GM20431 (cell line): ENCODE measurements around the gene TPST2.

Experiments
- in situ Hi-C: fragments of 300-500 bp; cut with MseI, MboI; formaldehyde crosslinking; loops from one replicate; pipeline ENCODE4 v1.15.0; 2020; ENCODE audit warnings: low sequenced_read_pairs; ENCODE audit not compliant: unreplicated experiment

Gene TPST2

DNA sequence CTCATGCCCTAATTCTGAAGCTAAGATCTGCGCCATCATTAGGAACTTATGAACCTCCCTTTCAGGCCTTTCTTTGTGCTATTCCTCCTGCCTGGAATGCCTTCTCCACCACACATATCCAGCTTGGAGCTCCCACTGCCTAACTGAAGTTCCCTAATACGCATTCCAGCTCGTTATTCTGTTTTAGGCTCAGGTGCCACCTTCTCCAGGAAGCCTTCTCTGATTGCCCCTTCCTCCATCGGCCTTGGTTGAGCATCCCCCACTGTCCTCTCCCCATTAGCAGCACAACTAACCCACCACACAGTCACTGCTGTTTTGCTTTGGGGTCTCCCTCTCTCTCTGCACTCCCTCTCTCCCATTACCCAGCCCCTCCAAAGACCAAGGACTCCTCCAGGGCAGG is 22.7 kb upstream of the TPST2 start:
- in situ Hi-C loops, result no loop called here

- in situ Hi-C loops, result no loop called here
Measured at GRCh38 chr22:26610996-26611395, 21.1 kb upstream of the TPST2 start.

- in situ Hi-C loops, result no loop called here
Measured at GRCh38 chr22:26610072-26610958, 20.4 kb upstream of the TPST2 start.

- in situ Hi-C loops, result no loop called here
Measured at GRCh38 chr22:26609287-26609686, 19.4 kb upstream of the TPST2 start.

GRCh38 chr22:26608129-26608528 is 18.2 kb upstream of the TPST2 start:
- in situ Hi-C loops, result no loop called here

DNA sequence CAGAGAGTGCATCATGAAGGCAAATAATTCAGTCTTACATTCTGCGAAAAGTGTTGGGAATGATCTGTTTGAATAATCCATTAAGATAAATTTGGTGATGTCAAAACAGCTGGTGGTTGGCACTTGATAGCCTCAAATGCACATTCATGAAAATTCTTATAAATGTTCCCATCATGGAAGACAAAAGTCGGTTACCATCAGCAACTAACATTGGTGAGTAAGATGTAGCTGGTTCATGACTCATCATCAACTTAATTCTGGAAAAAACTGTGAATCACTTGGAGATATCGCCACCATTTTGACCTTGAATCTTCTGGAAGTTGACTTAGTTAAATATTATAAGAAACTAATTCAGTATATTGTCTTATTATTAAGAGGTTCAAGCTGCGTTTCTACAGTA is 16.7 kb upstream of the TPST2 start:
- in situ Hi-C loops, result no loop called here

DNA sequence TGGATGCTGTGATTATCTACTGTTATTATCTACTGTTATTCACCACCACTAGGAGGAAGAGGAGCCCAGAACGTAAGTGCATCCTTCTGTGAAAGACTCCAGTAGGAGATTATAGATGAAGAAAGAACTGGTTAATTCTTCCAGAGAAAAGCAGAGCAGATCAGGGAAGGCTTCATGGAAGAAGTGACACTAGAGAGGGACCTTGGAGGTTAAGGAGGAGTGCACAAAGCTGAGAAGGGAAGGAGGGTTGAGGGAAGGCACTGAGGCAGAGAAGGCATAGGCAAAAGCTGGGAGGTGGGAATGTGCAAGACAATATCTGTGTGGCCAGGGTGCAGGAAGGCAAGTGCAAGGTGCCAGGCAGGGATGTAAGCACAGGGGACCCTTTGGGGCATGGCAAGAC is 14.4 kb upstream of the TPST2 start:
- in situ Hi-C loops, result no loop called here

DNA sequence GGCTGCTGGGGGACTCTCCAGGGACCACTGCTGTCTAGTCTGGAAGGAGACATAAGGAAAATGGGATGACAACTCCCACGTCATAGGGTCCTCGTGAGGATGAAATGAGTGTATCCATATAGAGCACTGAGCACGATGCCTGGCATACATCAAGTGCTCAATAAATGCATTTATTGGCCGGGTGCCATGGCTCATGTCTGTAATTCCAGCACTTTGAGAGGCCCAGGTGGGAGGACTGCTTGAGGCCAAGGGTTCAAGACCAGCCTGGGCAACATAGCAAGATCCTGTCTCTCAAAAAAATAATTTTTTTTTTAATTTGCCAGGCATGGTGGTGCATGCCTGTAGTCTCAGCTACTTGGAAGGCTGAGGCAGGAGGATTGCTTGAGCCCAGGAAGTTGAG is 12.2 kb upstream of the TPST2 start:
- in situ Hi-C loops, result no loop called here

- in situ Hi-C loops, result no loop called here
Measured at GRCh38 chr22:26601726-26602125, 11.8 kb upstream of the TPST2 start.

GRCh38 chr22:26599505-26599904 is 9.6 kb upstream of the TPST2 start:
- in situ Hi-C loops, result no loop called here

GRCh38 chr22:26597480-26597879 is 7.5 kb upstream of the TPST2 start:
- in situ Hi-C loops, result no loop called here

DNA sequence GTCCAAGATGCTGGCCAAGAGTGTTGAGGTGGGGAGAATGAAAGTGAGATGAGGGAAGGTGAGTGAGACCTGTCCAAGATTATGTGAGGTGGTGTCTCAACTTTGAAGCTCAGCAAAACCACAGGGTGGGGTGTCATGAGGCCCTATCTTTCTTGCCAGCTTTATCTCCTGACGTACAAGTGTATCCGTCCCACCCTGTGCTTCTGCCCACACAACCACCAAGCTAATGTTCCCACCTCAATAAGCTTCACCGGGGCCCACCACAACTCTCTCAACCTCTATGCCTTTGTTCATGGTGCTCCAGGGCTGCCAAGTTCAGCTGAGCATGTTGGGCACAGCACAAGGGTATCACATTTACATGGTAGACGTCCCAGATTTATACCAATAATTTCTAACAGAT is 7.1 kb upstream of the TPST2 start:
- in situ Hi-C loops, result no loop called here

DNA sequence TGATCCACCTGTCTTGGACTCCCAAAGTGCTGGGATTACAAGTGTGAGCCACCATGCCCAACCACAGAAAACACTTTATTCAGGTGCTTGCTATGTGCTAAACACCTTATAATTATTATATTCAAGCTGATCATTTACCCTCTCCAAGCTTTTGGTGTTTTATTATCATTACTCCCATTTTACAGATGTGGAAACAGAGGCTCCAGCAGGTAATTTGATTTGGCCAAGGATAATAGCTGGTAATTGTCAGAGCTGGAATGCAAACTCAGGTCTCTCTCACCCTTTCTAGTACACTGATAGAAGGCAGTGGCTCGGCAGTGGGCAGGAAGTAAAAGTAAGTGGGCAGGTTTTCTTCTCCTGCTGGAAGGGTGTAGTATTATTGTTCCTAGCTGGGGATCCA is 3.8 kb upstream of the TPST2 start:
- in situ Hi-C loops, result no loop called here

GRCh38 chr22:26592421-26592891 is 2.5 kb upstream of the TPST2 start:
- in situ Hi-C loops, result no loop called here

DNA sequence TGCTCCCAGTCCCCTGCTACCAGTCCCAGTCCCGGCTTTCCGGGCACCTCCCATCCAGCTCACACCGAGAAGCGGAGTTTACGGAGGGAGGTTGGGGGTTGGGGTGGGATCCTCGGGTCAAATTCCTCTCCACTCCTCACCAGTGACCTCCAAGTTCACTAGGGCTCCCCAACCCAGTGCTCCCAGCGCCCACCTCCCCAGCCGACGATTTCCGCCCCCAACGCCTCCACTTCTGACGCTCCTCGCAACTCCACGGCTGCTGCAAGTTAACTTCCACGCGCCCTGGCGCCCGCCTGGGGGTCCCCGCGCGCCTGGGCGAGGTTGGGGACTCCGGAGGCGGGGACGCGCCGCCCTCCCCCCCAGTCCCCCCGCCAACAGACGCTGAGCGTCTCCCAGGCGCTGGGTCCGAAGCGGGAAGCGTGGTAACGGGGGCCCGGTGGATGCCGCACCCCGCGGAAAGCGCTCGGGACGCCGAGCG is 526 bp downstream of the TPST2 start:
- in situ Hi-C loops, result no loop called here

DNA sequence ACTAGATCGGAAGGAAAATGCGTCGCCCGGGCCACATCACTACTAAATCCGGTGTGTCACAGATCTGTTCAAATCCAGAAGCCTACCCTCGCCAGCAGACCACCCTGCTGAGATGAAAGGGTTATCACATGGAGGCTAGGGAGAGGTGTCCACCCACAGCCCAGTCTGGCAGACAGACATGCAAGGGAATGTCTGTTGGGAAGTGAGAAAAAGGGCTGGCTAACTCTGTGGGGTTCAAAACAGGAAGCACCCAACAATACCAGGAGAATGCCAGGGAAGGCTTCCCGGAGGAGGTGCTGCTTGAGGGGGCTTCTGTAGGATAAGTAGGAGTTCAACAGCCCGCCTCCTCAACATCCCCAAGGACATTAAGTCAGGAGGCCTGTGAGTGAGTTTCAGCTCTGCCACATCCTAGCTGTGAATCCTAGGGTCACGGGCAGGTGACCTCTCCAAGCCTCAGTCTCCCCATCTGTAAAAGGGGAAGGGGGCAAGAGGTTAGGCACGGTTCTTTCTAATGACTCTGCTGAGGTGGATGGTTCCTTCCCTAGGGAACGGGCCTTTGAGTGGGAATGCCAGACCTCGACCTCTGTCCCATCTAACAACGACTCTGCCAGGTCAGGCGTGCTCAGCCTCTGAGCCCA is 1.1 kb downstream of the TPST2 start:
- in situ Hi-C loops, result no loop called here

DNA sequence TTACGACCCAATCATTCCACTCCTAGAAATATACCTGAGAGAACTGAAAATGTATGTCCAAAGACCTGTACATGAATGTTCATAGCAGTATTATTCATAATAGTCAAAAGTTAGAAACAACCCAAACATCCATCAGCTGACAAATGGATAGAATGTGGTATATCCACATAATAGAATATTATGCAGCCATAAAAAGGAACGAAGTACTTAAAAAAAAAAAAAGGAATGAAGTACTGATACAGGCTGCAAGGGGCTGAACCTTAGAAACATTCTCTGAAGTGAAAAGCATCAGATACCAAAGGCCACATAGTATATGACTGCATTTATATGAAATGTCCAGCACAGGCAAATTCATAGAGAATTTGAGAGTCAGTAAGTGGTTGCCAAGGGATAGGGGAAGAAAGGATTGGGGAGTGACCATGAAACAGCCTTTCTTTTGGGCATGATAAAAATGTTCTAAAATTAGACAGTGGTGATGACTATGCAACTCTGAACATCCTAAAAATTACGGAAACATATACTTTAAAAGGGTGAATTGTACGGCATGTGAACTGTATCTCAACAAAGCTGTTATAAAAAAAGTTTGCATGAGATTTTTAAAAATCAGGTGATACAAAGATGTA is 1.8 kb downstream of the TPST2 start:
- in situ Hi-C loops, result no loop called here

GRCh38 chr22:26586556-26587325 is 3.2 kb downstream of the TPST2 start:
- in situ Hi-C loops, result no loop called here

DNA sequence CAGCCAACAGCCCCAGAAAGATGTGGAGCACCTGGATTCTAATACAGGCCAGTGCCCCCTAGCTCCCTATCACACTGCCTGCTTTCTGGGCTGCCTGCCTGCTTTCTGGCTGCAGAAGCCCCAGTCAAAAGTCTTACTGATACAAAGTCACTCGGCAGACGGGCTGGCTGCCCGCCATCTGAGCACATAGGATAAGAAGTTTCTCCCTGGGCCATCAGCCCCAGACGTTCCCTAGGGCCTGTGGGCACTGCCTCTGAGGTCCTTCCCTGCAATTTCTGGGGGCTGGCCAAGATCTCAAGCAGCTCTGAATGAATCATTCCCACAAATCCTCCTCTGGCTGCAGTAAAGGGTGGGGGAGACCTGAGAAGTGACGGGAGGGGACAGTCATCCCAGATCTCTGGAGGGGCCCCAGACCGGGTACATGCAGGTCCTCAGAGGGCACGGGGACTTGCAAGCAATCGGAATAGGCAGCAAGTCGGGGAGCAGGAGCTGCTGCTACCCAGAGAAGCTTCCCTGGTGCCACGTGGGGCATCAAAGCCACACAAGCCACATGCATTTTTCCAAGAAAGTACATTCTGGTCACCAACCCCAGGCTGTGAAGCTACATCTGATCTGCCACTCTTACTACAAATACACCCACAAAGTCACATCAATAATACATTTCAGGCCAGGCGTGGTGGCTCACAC is 4.7 kb downstream of the TPST2 start:
- in situ Hi-C loops, result no loop called here

DNA sequence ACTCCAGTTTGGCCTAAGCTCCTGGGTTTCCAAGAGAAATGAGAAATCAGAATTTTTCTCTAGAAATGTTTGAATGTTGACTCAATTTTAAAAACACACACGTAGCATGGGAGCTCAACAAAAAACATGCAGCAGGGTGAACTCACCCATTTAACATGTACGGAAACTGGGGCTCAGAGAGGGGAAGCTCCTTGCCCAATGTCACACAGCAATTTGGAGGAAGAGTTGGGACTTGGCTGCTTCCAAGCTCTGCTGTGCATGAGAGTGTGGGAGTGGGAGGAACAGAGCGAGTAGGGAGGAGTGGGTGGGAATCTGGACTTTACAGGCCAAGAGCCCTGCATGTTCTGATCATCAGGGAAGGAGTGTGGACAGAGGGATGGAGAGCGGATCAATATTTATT is 5.9 kb downstream of the TPST2 start:
- in situ Hi-C loops, result no loop called here
